Ishikawa (cell line): ENCODE data around the gene MORC2.

Experiments used
- CREB1 ChIP-seq: IDR thresholded peaks from 2 replicates; pipeline ENCODE4 v1.6.1; 2012; ENCODE audit warnings: low read depth
- EP300 ChIP-seq: IDR thresholded peaks from 2 replicates; pipeline ENCODE4 v1.6.1; 2012; ENCODE audit warnings: borderline replicate concordance
- FOXM1 ChIP-seq: IDR thresholded peaks from 2 replicates; pipeline ENCODE4 v1.6.1; 2012; ENCODE audit warnings: low read depth, borderline replicate concordance
- RAD21 ChIP-seq: IDR thresholded peaks from 2 replicates; pipeline ENCODE4 v1.6.1; 2012; ENCODE audit warnings: low read depth
- TAF1 ChIP-seq: IDR thresholded peaks from 2 replicates; pipeline ENCODE4 v1.6.1; 2012; ENCODE audit warnings: low read depth, mild to moderate bottlenecking
- ZBTB7A ChIP-seq: IDR thresholded peaks from 2 replicates; pipeline ENCODE4 v1.6.1; 2012; ENCODE audit warnings: low read depth
- TF ChIP-seq, protein P1 (sequence below): IDR thresholded peaks from 2 replicates; pipeline ENCODE4 v1.6.1; 2012
- TF ChIP-seq, protein P2 (sequence below): IDR thresholded peaks from 2 replicates; pipeline ENCODE4 v1.6.1; 2012

DNA sequence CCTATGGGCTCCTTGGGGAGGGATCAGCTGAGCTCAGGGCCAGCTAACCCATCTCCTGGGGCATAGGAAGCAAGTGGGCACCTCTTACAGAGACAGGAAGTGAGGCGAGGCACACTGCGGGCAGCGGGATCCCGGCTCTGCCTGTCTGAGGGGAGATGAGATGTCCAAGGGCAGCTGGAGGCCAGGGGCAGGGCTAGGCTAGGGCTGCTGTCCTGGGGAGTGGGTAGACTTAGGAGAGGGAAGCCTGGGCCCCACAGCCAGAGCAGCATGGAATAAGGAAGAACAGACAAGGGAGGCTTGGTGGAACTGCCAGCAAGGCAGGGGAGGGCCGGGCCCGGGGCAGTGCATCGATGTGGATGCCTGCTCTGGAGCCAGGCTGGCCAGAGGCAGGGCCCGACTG is 76.3 kb downstream of the MORC2 start:
- TF ChIP-seq EP300 (no peak), TAF1 (no peak), FOXM1 (no peak), CREB1 (no peak), RAD21 (no peak), ZBTB7A (no peak)
- TF ChIP-seq, protein P1, sequence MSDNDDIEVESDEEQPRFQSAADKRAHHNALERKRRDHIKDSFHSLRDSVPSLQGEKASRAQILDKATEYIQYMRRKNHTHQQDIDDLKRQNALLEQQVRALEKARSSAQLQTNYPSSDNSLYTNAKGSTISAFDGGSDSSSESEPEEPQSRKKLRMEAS: no peak
- TF ChIP-seq, protein P2, sequence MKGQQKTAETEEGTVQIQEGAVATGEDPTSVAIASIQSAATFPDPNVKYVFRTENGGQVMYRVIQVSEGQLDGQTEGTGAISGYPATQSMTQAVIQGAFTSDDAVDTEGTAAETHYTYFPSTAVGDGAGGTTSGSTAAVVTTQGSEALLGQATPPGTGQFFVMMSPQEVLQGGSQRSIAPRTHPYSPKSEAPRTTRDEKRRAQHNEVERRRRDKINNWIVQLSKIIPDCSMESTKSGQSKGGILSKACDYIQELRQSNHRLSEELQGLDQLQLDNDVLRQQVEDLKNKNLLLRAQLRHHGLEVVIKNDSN: no peak
